GM18511 (cell line): ENCODE results near the gene XYLB.

Experiments
- ATAC-seq: cut with Tn5 transposase; IDR thresholded peaks from one replicate; pipeline ENCODE4 v1.9.1; 2021; ENCODE audit warnings: mild to moderate bottlenecking, moderate library complexity; ENCODE audit not compliant: unreplicated experiment

Gene XYLB

GRCh38 chr3:38361496-38361895 lies 14.9 kb downstream of the XYLB start:
- ATAC-seq, result no peak

GRCh38 chr3:38362825-38363224 lies 16.2 kb downstream of the XYLB start:
- no peak for ATAC-seq

- ATAC-seq, result no peak
Observed at GRCh38 chr3:38364721-38365400, 18.3 kb downstream of the XYLB start.

GRCh38 chr3:38365469-38366062 lies 19.0 kb downstream of the XYLB start:
- no peak for ATAC-seq

GRCh38 chr3:38366082-38366481 lies 19.5 kb downstream of the XYLB start:
- no peak for ATAC-seq

- no peak for ATAC-seq
Observed at GRCh38 chr3:38367779-38368178, 21.2 kb downstream of the XYLB start.

- ATAC-seq, result no peak
Observed at GRCh38 chr3:38368238-38368637, 21.7 kb downstream of the XYLB start.

GRCh38 chr3:38369186-38369585 lies 22.6 kb downstream of the XYLB start:
- ATAC-seq, result no peak

- no peak for ATAC-seq
Observed at GRCh38 chr3:38370149-38370548, 23.6 kb downstream of the XYLB start.

GRCh38 chr3:38370861-38371260 lies 24.3 kb downstream of the XYLB start:
- ATAC-seq, result no peak

- ATAC-seq, result no peak
Observed at GRCh38 chr3:38371541-38372213, 25.1 kb downstream of the XYLB start.

GRCh38 chr3:38372214-38372601 lies 25.6 kb downstream of the XYLB start:
- ATAC-seq, result no peak

GRCh38 chr3:38374221-38374620 lies 27.6 kb downstream of the XYLB start:
- no peak for ATAC-seq

GRCh38 chr3:38375072-38375471 lies 28.5 kb downstream of the XYLB start:
- no peak for ATAC-seq

- no peak for ATAC-seq
Observed at GRCh38 chr3:38375488-38376097, 29.0 kb downstream of the XYLB start.

GRCh38 chr3:38376098-38376816 lies 29.7 kb downstream of the XYLB start:
- ATAC-seq, result no peak

- ATAC-seq, result no peak
Observed at GRCh38 chr3:38379201-38379770, 32.7 kb downstream of the XYLB start.

GRCh38 chr3:38382506-38383080 lies 36.0 kb downstream of the XYLB start:
- no peak for ATAC-seq

- no peak for ATAC-seq
Observed at GRCh38 chr3:38383156-38383875, 36.7 kb downstream of the XYLB start.
